ENCODE results near the gene KIF21B.
"Not testable (repeated sequence)": the region's sequence is repeated elsewhere in the genome, so short reads cannot be mapped to it uniquely, and the experiment has no call there.

Gene KIF21B

DNA sequence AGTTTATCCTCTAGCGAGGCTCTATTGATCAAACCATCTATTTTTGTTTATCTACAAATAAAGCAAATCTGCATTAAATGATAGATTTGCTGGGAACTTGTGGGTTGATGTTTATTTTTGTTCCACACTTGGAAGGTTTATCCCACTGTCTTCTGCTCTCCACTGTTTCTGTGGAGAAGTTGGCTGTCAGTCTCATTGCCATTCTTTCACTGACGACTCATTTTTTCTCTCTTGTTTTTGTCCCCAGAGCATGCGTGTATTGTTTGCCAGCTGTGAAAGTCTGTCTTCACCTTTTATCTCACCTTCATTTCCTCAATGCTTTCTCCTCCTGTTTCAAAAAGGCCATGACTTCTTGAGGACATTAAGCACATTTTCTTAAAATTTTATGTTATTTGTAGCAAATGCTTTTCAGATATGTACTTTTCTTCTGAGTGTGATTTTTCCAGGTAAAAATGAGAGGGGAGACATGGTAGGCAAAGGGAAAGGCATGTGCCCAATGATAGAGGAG, 76.4 kb downstream of the KIF21B start:
- DNase-seq (ENCODE audit: low read depth in 2 of 2), result no peak

DNA sequence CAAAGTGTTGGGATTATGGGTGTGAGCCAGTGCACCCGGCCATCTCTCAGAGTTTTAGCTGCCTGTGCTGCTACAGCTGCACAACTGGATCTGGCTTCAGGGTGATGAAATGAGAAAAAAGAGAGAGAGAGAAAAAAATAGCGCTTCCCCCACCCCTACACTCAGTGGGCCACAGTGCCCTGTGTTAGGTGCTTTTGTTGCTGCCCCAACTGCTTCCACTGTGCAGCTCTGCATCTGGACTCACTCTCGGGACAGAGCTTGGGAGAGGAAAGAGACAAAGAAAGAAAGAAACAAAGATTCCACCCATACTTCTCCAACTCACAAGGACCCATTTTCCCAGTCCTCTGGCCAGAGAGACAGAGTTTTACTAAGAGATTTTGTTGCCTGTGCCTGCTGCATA, 78.4 kb downstream of the KIF21B start:
- DNase-seq (ENCODE audit: low read depth in 2 of 2), result no peak

DNA sequence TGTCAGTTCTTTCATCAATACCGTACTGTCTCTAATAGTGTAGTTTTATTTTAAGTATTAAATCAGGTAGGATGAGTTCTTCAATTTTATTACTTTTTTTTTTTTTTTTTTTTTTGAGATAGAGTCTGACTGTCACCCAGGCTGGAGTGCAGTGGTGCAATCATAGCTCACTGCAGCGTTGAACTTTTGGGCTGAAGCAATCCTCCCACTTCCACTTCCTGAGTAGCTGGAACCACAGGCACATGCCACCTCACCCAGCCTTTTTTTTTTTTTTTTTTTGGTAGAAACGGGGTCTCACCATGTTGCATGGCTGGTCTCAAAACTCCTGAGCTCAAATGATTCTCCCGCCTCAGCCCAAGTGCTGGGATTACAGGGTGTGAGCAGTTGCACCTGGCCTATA, 84.6 kb downstream of the KIF21B start:
- no peak for DNase-seq (ENCODE audit: low read depth in 2 of 2)

DNA sequence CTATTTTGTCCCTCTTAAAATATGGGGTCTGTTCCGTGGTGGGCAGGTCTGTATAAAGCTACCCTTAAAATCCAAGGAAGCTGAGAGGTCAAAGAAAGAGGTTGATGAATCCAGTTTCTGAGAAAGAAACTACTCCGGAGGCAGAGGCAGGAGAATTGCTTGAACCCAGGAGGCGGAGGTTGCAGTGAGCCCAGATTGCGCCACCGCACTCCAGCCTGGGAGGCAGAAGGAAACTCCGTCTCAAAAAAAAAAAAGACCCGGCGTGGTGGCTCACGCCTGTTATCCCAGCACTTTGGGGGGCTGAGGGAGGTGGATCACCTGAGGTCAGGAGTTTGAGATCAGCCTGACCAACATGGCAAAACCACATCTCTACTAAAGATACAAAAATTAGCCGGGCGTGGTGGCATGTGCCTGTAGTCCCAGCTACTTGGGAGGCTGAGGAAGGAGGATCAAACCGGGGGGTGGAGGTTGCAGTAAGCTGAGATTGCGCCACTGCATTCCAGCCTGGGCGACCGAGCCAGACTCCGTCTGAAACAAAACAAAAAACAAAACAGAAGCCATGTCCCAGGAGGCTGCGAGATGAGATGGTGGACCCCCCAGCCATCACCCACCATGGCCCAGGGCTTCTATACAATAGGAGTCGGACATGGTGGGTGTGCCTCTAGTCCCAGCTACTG, 88.1 kb downstream of the KIF21B start:
- DNase-seq (ENCODE audit: low read depth in 2 of 2), result not testable (repeated sequence)

DNA sequence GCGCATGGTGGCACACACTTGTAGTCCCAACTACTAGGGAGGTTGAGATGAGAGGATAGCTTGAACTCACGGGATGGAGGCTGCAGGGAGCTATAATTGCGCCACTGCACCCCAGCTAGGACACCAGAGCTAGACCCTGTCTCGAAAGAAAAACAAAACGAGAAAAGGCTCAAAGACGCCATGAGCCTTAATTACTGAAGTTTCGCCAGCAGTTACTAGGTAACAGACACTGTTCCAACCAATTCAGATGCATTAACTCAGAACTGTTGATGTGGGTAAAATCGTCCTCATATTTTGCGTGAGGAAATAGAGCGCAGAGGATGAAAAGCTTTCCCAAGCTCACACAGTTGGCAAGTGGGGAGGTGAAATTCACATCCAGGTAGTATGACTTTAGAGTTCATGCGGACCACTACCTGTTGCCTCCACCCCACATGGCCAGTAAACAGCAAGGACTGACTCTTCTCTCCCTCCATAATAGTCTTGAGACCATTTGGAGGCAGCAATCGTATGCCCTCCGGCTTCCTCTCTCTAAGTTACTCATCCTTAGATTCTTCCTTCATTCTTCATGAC, 88.8 kb downstream of the KIF21B start:
- DNase-seq (ENCODE audit: low read depth in 2 of 2), result no peak

DNA sequence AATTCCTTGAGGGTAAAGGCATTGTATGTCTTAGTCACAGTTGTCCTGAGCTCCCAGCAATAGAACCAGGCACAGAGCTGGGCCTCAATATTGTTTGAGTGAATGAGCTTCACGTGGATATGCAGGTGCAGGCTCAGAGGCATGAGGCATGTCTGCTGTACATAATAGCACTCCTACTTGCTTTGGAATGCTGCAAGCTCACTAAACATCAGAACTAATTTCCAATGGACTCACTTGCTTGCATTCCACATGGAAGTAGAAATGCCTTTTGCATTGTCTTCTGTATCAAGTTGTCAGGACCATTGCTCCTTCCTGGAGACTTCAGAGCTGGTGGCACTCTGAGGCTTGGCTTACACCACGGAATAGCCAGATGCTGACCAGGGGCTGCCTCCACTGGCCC, 91.7 kb downstream of the KIF21B start:
- no peak for DNase-seq (ENCODE audit: low read depth in 2 of 2)

DNA sequence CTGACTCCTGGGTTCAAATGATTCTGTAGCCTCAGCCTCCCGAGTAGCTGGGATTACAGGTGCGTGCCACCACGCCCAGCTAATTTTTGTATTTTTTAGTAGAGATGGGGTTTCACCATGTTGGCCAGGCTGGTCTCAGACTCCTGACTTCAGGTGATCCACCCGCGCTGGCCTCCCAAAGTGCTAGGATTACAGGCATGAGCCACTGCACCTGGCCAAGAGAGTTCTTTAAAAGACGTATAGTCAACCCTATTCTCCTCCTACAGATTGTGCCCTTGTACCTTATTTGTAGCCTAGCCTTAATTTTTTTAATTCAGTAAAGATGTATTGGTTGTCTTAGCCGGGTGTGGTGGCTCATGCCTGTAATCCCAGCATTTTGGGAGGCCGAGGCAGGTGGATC, 93.2 kb downstream of the KIF21B start:
- not testable (repeated sequence) for DNase-seq (ENCODE audit: low read depth in 2 of 2)

DNA sequence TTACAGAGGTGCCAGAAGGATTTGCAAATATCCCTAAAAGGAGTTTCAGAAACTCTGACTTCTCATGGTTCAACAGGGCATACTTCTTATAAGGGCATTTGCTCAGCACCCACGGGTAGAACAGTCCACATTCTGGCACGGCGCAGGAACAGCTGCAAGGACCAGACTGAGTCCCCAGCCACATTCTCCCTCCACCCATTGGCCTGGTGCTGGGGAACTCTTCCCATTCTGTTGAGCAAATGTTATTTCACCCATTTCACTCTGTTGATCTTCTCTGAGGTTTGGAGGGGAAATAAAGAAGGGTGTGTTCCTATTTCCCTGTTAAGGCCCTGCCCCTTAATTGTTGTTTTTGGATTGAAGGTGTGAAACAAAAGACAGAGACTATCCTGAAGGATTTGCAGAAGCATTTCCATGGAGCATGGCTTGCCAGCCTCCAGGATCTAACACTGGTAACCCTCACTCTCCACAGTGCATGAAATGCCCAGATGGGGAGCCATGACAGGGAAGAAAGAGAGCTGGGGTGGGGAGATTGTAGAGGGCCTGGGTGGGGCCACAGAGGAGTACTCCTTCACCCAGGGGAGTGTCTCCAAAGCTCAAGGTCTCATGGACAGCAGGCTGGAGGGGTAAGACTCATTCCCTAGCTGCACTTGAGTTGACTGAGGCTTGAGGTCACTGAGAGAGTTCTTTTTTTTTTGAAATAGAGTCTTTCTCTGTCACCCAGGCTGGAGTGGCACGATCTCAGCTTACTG, 93.8 kb downstream of the KIF21B start:
- DNase-seq (ENCODE audit: low read depth in 2 of 2), result no peak

DNA sequence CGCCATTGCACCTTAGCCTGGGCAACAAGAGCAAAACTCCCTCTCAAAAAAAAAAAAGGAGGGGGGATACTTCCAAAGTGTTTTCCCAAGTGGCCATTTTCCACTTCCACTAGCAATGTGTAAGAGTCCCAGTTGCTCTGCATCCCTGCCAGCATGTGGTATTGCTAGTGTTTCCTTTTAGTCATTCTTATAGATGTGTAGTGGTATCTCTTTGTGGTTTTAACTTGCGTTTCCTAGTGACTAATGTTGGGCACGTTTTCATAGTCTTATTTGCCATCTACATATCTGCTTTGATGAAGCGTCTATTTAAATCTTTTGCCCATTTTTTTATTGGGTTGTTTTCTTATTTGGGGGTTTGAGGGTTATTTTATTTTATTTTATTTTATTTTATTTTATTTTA, 97.7 kb downstream of the KIF21B start:
- no peak for DNase-seq (ENCODE audit: low read depth in 2 of 2)

DNA sequence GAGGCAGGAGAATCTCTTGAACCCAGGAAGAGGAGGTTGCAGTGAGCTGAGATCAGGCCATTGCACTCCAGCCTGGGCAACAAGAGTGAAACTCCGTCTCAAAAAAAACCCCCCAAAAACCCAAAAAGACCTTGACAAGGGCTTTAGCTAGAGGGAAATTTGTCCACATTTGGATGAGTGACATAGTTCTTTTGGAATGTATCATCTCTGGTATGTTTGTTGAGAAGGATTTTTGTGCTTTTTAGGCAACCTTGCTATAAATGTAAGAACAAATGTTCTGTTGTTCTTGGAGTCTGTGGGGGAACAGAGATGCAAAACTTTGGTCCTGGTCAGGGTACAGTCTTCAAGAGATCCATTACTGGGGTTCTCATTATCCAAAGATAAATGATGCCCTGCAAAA, 99.9 kb downstream of the KIF21B start:
- no peak for DNase-seq (ENCODE audit: low read depth in 2 of 2)

DNA sequence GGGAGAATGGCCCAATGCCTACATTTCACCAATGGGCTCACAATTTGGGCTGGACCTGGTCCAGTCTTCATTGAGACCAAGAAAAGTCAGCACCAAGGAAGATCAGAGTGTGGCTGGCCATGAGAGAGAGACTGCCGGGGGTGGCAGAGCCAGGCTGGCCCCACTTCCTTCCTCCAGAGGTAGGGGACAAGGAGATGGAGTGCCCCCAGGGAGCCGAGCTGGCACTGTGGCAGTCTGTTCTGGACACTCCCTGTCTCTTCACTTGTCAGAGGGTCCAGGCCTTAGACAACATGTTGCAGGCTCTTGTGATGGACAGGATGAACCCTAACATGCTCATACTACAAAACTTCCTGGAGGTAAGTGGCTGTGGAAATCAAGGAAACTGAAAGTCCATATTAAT, 101.1 kb downstream of the KIF21B start:
- DNase-seq (ENCODE audit: low read depth in 2 of 2), result no peak

DNA sequence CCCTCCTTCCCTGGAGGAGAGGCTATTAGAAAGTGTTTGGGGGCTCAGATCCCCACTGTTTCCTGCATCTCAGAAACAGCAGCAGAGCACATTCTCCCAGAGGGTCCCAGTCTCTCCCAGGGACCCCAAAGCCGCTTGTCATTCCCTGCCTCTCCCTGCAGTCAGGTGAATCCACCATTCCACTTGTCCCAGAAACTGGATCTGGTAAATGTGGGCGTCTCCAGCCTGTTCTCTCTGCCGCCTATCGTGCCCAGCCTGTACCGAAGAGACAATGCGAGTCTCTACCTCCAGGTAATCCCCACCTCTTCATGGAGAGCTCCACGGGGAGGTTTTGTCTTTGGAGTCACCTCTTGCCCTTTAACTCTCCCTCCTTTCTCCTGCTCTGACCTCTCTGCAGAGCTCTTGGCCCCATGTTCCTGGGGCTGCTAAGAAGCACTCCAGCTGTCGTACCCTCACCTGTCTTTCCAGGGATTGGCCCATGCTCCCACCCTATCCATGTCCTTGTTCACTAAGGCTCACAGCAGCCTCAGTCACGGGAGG, 101.9 kb downstream of the KIF21B start:
- no peak for DNase-seq (ENCODE audit: low read depth in 2 of 2)
